ENCODE results near the gene MSN.

- TF ChIP-seq CTCF (IDR thresholded peaks at IDR 0.05; ENCODE audit: low read length) (no peak), EZH2 (IDR thresholded peaks at IDR 0.05; ENCODE audit: borderline replicate concordance, low read length) (no peak)
These were observed 22.8 kb downstream of the MSN start for GRCh38 chrX:65690057-65690855.

Data from OCI-LY1 (cell line).